ENCODE results near the gene HNRNPA0. TPM values are rescaled to one million over a fixed set of nuclear protein-coding genes. Genes with fewer than 3 reads are reported as not detected.

Gene HNRNPA0
- total and polyA plus RNA-seq, 2 experiments from 2014 or later = 15.1 to 39.9 TPM

- TF ChIP-seq EZH2phosphoT487 (IDR thresholded peaks at IDR 0.05; ENCODE audit: unreplicated experiment) (no peak), NANOG (IDR thresholded peaks at IDR 0.05; ENCODE audit: borderline replicate concordance) (no peak), JUNB (IDR thresholded peaks at IDR 0.05; ENCODE audit: unreplicated experiment) (no peak), ZNF114 (CRISPR knock-in tag; IDR thresholded peaks at IDR 0.05) (no peak), ETS1 (IDR thresholded peaks at IDR 0.05) (no peak), CTCF (conservative IDR thresholded peaks at IDR 0.05; ENCODE audit: low read depth in 2 of 2) (no peak), ZNF331 (CRISPR knock-in tag; IDR thresholded peaks at IDR 0.05; ENCODE audit: low read depth) (no peak), ZNF462 (CRISPR knock-in tag; IDR thresholded peaks at IDR 0.05) (no peak), STAT1 (IDR thresholded peaks at IDR 0.05; ENCODE audit: unreplicated experiment) (no peak), REST (IDR thresholded peaks at IDR 0.05; ENCODE audit: unreplicated experiment) (no peak), CREB1 (CRISPR knock-in tag; IDR thresholded peaks at IDR 0.05; ENCODE audit: low read depth) (no peak), POLR2AphosphoS5 (IDR thresholded peaks at IDR 0.05; ENCODE audit: low read depth) (no peak), EZH2 (IDR thresholded peaks at IDR 0.05; ENCODE audit: low read depth, unreplicated experiment) (no peak)
- no peaks in the 10 kb centered on the region for H3K9me3 Mint-ChIP-seq
- H3F3A ChIP-seq (replicated peaks; ENCODE audit: low read depth) = no peaks in the 10 kb centered on the region
- no peaks in the 10 kb centered on the region for H3K9me2 ChIP-seq (ENCODE audit: insufficient read depth)
- H3K4me2 ChIP-seq = no peak overlapping the region
- ATAC-seq (no peak), DNase-seq (ENCODE audit: low spot score) (no peak)
- no peak overlapping the region for H3K27ac ChIP-seq (ENCODE audit: low read depth)
- H3K4me3 Mint-ChIP-seq = no peak overlapping the region
- H3K4me1 ChIP-seq (ENCODE audit: insufficient read depth) = no peaks in the 10 kb centered on the region
- H3K36me3 Mint-ChIP-seq (ENCODE audit: low read depth) = peaks cover 10% of the 10 kb centered on the region; the same call in 2 of the 3 replicates
- H3K27me3 Mint-ChIP-seq (ENCODE audit: insufficient read depth, low read depth, poor library complexity) = no peaks in the 10 kb centered on the region
- H3K4me3 ChIP-seq = no peak overlapping the region
- no peaks in the 10 kb centered on the region for H3K4me1 Mint-ChIP-seq
- no peaks in the 10 kb centered on the region for H3K79me2 ChIP-seq (replicated peaks; ENCODE audit: insufficient read depth)
- no peaks in the 10 kb centered on the region for H3K36me3 ChIP-seq (ENCODE audit: insufficient read depth)
- no peak overlapping the region for H3K27ac Mint-ChIP-seq
- H3K27me3 ChIP-seq (ENCODE audit: insufficient read depth) = no peaks in the 10 kb centered on the region
- no peak overlapping the region for H2AFZ ChIP-seq
- H4K20me1 ChIP-seq (replicated peaks; ENCODE audit: insufficient read depth) = no peaks in the 10 kb centered on the region
These were observed 50.6 kb downstream of the HNRNPA0 start for GRCh38 chr5:137703565-137703964.

Measured in GM23338 (cell line).